ENCODE measurements around the gene ABI1.

The ABI1 gene

GRCh38 chr10:26801831-26802230 is 58.9 kb downstream of the ABI1 start:
- no peak for DNase-seq (ENCODE audit: extremely low read depth, low read depth)
- TF ChIP-seq CTCF (IDR thresholded peaks at IDR 0.05; ENCODE audit: low read depth, low read length), result no peak

- no peak for TF ChIP-seq CTCF (IDR thresholded peaks at IDR 0.05; ENCODE audit: low read depth, low read length)
Observed at GRCh38 chr10:26801274-26801673, 59.5 kb downstream of the ABI1 start.

DNA sequence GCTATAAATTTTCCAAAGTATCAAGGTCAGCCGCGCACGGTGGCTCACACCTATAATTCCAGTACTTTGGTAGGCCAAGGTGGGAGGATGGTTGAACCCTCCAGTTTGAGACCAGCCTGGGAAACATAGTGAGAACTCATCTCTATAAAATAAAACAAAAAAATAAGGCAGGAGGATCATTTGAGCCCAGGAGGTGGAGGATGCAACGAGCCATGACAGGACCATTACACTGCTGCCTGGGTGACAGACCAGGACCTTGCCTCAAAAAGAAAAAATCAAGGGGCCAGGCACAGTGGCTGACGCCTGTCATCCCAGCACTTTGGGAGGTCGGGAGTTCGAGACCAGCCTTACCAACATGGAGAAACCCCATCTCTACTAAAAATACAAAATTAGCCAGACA is 60.3 kb downstream of the ABI1 start:
- no peak for DNase-seq (ENCODE audit: extremely low read depth, low read depth)
- TF ChIP-seq CTCF (IDR thresholded peaks at IDR 0.05; ENCODE audit: low read depth, low read length), result no peak

More at GRCh38 chr10:26801274-26801673, 59.5 kb downstream of the ABI1 start:
- no peak for DNase-seq (ENCODE audit: extremely low read depth, low read depth)

GRCh38 chr10:26799342-26799741 is 61.4 kb downstream of the ABI1 start:
- TF ChIP-seq CTCF (IDR thresholded peaks at IDR 0.05; ENCODE audit: low read depth, low read length), result no peak
- DNase-seq (ENCODE audit: extremely low read depth, low read depth), result no peak

DNA sequence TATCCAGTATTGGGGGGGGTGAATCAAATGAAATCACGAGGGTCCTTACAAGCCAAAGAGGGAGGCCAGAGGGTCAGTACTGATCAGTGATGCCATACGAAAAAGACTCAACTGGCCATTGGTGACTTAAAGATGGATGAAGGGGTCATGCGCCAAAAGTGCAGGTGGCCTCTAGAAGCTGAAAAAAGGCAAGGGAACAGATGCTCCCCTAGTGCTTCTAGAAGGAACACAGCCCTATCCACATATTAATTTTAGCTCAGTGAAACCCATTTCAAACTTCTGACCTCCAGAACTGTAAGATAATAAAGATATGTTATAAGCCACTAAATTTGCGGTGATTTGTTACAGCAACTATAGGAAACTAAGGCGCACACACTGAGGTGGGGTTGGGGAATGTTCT is 62.5 kb downstream of the ABI1 start:
- no peak for DNase-seq (ENCODE audit: extremely low read depth, low read depth)
- no peak for TF ChIP-seq CTCF (IDR thresholded peaks at IDR 0.05; ENCODE audit: low read depth, low read length)

DNA sequence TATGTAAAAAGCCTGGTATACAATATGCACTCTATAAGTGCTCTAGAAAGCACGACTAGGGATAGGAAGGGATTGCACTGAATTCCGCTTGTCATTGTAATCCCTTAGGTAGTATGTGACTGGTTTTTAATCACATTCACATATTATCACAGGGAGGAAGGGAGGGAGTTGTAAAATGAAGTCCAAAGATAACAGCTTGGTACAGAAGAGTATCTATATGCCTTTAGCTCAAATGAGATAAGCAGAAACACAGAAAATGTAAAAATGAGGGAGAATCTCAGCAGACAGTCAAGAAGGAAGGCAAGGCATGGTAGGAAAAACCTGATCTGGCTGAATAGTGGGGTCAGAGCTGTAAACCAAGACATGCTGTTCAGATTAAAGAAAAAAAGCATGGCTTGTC is 63.4 kb downstream of the ABI1 start:
- DNase-seq (ENCODE audit: extremely low read depth, low read depth), result no peak
- no peak for TF ChIP-seq CTCF (IDR thresholded peaks at IDR 0.05; ENCODE audit: low read depth, low read length)

GRCh38 chr10:26792758-26793495 is 67.8 kb downstream of the ABI1 start:
- no peak for TF ChIP-seq CTCF (IDR thresholded peaks at IDR 0.05; ENCODE audit: low read depth, low read length)
- DNase-seq (ENCODE audit: extremely low read depth, low read depth), result no peak

Data from AG09319 (cell line).